Uterus (tissue), 2 donors: Measurements from ENCODE around the gene BROX.

Experiments
- POLR2A ChIP-seq, 2 donors: fragments of 450-650 bp; IDR thresholded peaks; one replicate each; pipeline ENCODE4 v1.6.1; 2016; ENCODE audit warnings: antibody characterized with exemption in 2 of 2, mild to moderate bottlenecking in 1 of 2, moderate library complexity in 1 of 2
- TF ChIP-seq, protein P1 (sequence below), 4 experiments: fragments of 200-600 bp in 2 of 4; fragments of 450-650 bp in 2 of 4; sonication (generic) in 2 of 4; IDR thresholded peaks; one replicate each; pipeline ENCODE4 v1.5.1; 2016 to 2019; ENCODE audit warnings: antibody characterized with exemption in 4 of 4, mild to moderate bottlenecking in 2 of 4, moderate library complexity in 1 of 4

DNA sequence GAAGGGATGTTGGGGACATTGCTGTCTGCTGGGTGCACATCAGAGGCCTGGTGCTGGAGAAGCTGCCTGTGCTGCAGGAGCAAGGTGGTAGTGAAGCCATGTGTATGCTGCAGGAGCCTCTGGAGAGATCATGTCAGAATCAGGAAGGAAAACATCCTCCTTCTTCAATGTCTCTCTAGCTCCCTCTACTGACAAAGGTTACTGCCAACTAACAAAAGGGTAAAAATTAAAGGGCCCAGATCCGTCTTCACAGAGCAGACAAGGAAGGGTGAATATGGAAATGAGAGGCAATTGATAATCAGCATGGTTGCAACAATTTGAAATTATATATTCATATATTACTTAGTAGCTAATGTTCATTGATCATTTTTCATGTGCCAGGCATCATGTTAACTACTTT, 56.8 kb downstream of the BROX start:
- TF ChIP-seq, protein P1, sequence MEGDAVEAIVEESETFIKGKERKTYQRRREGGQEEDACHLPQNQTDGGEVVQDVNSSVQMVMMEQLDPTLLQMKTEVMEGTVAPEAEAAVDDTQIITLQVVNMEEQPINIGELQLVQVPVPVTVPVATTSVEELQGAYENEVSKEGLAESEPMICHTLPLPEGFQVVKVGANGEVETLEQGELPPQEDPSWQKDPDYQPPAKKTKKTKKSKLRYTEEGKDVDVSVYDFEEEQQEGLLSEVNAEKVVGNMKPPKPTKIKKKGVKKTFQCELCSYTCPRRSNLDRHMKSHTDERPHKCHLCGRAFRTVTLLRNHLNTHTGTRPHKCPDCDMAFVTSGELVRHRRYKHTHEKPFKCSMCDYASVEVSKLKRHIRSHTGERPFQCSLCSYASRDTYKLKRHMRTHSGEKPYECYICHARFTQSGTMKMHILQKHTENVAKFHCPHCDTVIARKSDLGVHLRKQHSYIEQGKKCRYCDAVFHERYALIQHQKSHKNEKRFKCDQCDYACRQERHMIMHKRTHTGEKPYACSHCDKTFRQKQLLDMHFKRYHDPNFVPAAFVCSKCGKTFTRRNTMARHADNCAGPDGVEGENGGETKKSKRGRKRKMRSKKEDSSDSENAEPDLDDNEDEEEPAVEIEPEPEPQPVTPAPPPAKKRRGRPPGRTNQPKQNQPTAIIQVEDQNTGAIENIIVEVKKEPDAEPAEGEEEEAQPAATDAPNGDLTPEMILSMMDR (IDR thresholded peaks at IDR 0.05): no peak
- TF ChIP-seq POLR2A (IDR thresholded peaks at IDR 0.05): no peak
